ENCODE measurements around the gene ST3GAL3. TPM values are rescaled to one million over a fixed set of nuclear protein-coding genes. Genes with fewer than 3 reads are reported as not detected.
A peak's percentile ranks its signal among the peaks of the same experiment; 100 is the strongest.

The ST3GAL3 gene
- polyA plus RNA-seq, 1 of the 3 experiments (the other 2 are of a cell fraction): 20.6 TPM

DNA sequence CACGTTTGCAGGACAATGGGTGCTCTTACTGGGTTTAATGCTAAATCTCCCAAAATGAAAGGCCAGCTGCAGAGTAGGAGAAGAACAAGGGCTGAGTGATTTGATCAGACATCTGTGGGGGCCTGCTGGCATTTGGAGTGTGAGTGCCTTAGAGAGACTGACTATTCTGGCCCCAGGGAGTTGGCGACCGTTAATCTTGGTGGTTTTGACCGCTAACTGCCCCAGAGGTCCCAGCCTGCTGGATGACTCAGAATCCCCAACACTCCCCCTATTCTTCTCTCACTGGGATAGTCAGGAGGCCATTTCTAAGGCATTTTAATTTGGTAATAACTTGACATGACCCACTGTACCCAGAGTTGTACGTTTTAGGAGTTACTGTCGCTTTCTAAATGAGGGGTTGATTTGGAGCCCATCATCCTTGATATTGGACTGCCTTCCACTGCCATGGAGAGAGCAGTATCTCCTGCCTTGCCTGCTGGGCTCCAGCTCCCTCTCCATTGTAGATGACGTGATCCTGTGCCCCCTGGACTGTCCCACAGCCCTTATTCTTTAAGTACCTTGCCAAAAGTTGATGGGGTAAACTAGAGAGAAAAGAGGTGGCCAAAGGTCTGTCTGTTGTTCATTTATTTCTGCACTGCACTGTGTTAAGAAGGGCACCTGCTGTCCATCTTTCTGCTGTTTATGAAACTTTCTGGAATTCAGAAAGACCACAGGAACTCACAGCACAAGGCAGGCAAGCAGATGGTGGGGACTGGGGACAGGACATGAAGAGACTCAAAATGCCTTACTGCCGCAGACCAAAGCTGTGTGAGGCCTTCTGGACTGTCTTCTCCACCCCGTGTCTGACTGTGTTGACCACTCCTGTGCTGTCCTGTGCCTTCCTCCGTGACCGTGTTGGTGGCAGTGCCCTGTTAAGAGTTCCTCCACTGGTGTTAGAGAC, 128.0 kb downstream of the ST3GAL3 start (continued):
- TF ChIP-seq, protein P1, sequence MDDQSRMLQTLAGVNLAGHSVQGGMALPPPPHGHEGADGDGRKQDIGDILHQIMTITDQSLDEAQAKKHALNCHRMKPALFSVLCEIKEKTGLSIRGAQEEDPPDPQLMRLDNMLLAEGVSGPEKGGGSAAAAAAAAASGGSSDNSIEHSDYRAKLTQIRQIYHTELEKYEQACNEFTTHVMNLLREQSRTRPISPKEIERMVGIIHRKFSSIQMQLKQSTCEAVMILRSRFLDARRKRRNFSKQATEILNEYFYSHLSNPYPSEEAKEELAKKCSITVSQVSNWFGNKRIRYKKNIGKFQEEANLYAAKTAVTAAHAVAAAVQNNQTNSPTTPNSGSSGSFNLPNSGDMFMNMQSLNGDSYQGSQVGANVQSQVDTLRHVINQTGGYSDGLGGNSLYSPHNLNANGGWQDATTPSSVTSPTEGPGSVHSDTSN (IDR thresholded peaks at IDR 0.05): peak; percentile 84
- TF ChIP-seq, protein P2, sequence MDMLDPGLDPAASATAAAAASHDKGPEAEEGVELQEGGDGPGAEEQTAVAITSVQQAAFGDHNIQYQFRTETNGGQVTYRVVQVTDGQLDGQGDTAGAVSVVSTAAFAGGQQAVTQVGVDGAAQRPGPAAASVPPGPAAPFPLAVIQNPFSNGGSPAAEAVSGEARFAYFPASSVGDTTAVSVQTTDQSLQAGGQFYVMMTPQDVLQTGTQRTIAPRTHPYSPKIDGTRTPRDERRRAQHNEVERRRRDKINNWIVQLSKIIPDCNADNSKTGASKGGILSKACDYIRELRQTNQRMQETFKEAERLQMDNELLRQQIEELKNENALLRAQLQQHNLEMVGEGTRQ (IDR thresholded peaks at IDR 0.05; ENCODE audit: borderline replicate concordance, low read depth, low read length): no peak
- TF ChIP-seq GATA2 (CRISPR knock-in tag; IDR thresholded peaks at IDR 0.05): no peak
- no peak for TF ChIP-seq ELF1 (IDR thresholded peaks at IDR 0.05)
- peak; percentile 56; the same call in 1 of the 2 replicates for TF ChIP-seq POLR2AphosphoS5 (IDR thresholded peaks at IDR 0.05; ENCODE audit: low read depth, low read length)
- TF ChIP-seq FOXJ3 (CRISPR knock-in tag; IDR thresholded peaks at IDR 0.05): no peak
- TF ChIP-seq RAD21 (IDR thresholded peaks at IDR 0.05; ENCODE audit: low read length): peak; percentile 8
- 0 out of 2 replicates have a peak, but pooled peaks have one; percentile 31 for TF ChIP-seq SIN3A (IDR thresholded peaks at IDR 0.05; ENCODE audit: borderline replicate concordance, low read depth, low read length)
- no peak for TF ChIP-seq RFX5 (IDR thresholded peaks at IDR 0.05; ENCODE audit: low read length)
- TF ChIP-seq CHD2 (IDR thresholded peaks at IDR 0.05; ENCODE audit: low read length, partially characterized antibody): peak; percentile 57
- TF ChIP-seq TAF1 (IDR thresholded peaks at IDR 0.05; ENCODE audit: borderline replicate concordance, low read depth, low read length): 0 out of 2 replicates have a peak, but pooled peaks have one; percentile 41
- TF ChIP-seq GABPA (IDR thresholded peaks at IDR 0.05; ENCODE audit: low read depth): no peak
- TF ChIP-seq RCOR1 (IDR thresholded peaks at IDR 0.05; ENCODE audit: low read length): no peak; the same call in 1 of the 2 replicates
- peak; percentile 56; the same call in 1 of the 2 replicates for TF ChIP-seq YY1 (IDR thresholded peaks at IDR 0.05; ENCODE audit: low read depth)
- TF ChIP-seq, protein P3, sequence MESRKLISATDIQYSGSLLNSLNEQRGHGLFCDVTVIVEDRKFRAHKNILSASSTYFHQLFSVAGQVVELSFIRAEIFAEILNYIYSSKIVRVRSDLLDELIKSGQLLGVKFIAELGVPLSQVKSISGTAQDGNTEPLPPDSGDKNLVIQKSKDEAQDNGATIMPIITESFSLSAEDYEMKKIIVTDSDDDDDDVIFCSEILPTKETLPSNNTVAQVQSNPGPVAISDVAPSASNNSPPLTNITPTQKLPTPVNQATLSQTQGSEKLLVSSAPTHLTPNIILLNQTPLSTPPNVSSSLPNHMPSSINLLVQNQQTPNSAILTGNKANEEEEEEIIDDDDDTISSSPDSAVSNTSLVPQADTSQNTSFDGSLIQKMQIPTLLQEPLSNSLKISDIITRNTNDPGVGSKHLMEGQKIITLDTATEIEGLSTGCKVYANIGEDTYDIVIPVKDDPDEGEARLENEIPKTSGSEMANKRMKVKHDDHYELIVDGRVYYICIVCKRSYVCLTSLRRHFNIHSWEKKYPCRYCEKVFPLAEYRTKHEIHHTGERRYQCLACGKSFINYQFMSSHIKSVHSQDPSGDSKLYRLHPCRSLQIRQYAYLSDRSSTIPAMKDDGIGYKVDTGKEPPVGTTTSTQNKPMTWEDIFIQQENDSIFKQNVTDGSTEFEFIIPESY (IDR thresholded peaks at IDR 0.05; ENCODE audit: borderline replicate concordance, low read depth): 0 out of 2 replicates have a peak, but pooled peaks have one; percentile 39
- peak; percentile 79 for TF ChIP-seq FOXM1 (IDR thresholded peaks at IDR 0.05; ENCODE audit: low read depth)
- TF ChIP-seq FOSL2 (IDR thresholded peaks at IDR 0.05; ENCODE audit: borderline replicate concordance, low read depth): peak; percentile 89
- TF ChIP-seq TEAD4 (IDR thresholded peaks at IDR 0.05; ENCODE audit: borderline replicate concordance, insufficient read depth): peak; percentile 65; the same call in 1 of the 2 replicates
- peak; percentile 89 for TF ChIP-seq TCF12 (IDR thresholded peaks at IDR 0.05)
- TF ChIP-seq, protein P4, sequence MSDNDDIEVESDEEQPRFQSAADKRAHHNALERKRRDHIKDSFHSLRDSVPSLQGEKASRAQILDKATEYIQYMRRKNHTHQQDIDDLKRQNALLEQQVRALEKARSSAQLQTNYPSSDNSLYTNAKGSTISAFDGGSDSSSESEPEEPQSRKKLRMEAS (IDR thresholded peaks at IDR 0.05; ENCODE audit: low read depth): peak; percentile 66
- no peak for TF ChIP-seq NRF1 (IDR thresholded peaks at IDR 0.05; ENCODE audit: low read depth, low read length)
- no peak for TF ChIP-seq EZH2phosphoT487 (IDR thresholded peaks at IDR 0.05; ENCODE audit: borderline replicate concordance, low read depth)
- no peak for TF ChIP-seq SMC3 (IDR thresholded peaks at IDR 0.05; ENCODE audit: low read depth, low read length)
- TF ChIP-seq MEF2A (IDR thresholded peaks at IDR 0.05; ENCODE audit: borderline replicate concordance, low read depth): no peak
- TF ChIP-seq EP300 (IDR thresholded peaks at IDR 0.05; ENCODE audit: borderline replicate concordance in 1 of 2, low read depth in 1 of 2, low read length in 1 of 2): peak; percentile 73 to 90
- TF ChIP-seq NFIC (IDR thresholded peaks at IDR 0.05; ENCODE audit: borderline replicate concordance): peak; percentile 83

Data from SK-N-SH (cell line).